Stimulated activated effector memory CD8-positive, alpha-beta T cell treated with anti-CD3 and anti-CD28 coated beads, Interleukin-12 subunit alpha, Interleukin-12 subunit beta, amount 100 ng/mL, for 72 hours (primary cell): ENCODE results near the gene SYTL3.
A peak's percentile ranks its signal among the peaks of the same experiment; 100 is the strongest.
"Not testable (repeated sequence)": the region's sequence is repeated elsewhere in the genome, so short reads cannot be mapped to it uniquely, and the experiment has no call there.

ENCODE experiments used
- ATAC-seq: fragments of 150-1000 bp; cut with Tn5 transposase; 2 replicates; pipeline ENCODE4 v1.10.0; 2021
- DNase-seq, 2 donors: peaks; one replicate each; pipeline ENCODE4 v3.0.0; 2021 to 2022; ENCODE audit warnings: low spot score in 2 of 2
- H3K27ac Mint-ChIP-seq: one replicate; pipeline ENCODE4 v1.8.0; 2022; ENCODE audit warnings: mild to moderate bottlenecking, mixed read lengths
- H3K36me3 Mint-ChIP-seq: one replicate; pipeline ENCODE4 v1.8.0; 2022; ENCODE audit warnings: mild to moderate bottlenecking, mixed read lengths
- H3K4me1 Mint-ChIP-seq: one replicate; pipeline ENCODE4 v1.8.0; 2022; ENCODE audit warnings: mixed read lengths
- H3K4me3 Mint-ChIP-seq: one replicate; pipeline ENCODE4 v1.8.0; 2022; ENCODE audit warnings: mild to moderate bottlenecking, mixed read lengths
- H3K9me3 Mint-ChIP-seq: one replicate; pipeline ENCODE4 v1.8.0; 2022; ENCODE audit warnings: mixed read lengths

SYTL3 gene

GRCh38 chr6:158680015-158680414, 30.2 kb downstream of the SYTL3 start:
- peaks cover 53% of the 10 kb centered on the region for H3K4me1 Mint-ChIP-seq

GRCh38 chr6:158680481-158680880, 30.6 kb downstream of the SYTL3 start:
- H3K27ac Mint-ChIP-seq = no peak overlapping the region
- DNase-seq (no peak), ATAC-seq (no peak)
- peaks cover 100% of the 10 kb centered on the region for H3K36me3 Mint-ChIP-seq
- H3K4me3 Mint-ChIP-seq = no peak overlapping the region
- H3K9me3 Mint-ChIP-seq = no peaks in the 10 kb centered on the region
- H3K4me1 Mint-ChIP-seq = peaks cover 55% of the 10 kb centered on the region

More at GRCh38 chr6:158680015-158680414, 30.2 kb downstream of the SYTL3 start:
- no peak overlapping the region for H3K4me3 Mint-ChIP-seq
- no peaks in the 10 kb centered on the region for H3K9me3 Mint-ChIP-seq
- DNase-seq (no peak), ATAC-seq (no peak)
- peaks cover 100% of the 10 kb centered on the region for H3K36me3 Mint-ChIP-seq
- no peak overlapping the region for H3K27ac Mint-ChIP-seq

GRCh38 chr6:158684311-158684710, 34.5 kb downstream of the SYTL3 start:
- H3K27ac Mint-ChIP-seq = peak overlapping the region; percentile 60
- H3K4me1 Mint-ChIP-seq = peaks cover 75% of the 10 kb centered on the region
- no peaks in the 10 kb centered on the region for H3K9me3 Mint-ChIP-seq
- peaks cover 100% of the 10 kb centered on the region for H3K36me3 Mint-ChIP-seq
- H3K4me3 Mint-ChIP-seq = peak overlapping the region; percentile 1
- no peak for DNase-seq
- no peak for ATAC-seq

GRCh38 chr6:158684745-158685324, 35.0 kb downstream of the SYTL3 start:
- Mint-ChIP-seq H3K36me3 (peaks cover 100% of the 10 kb centered on the region), H3K4me3 (no peak overlapping the region), H3K27ac (peak overlapping the region; percentile 60), H3K4me1 (peaks cover 76% of the 10 kb centered on the region), H3K9me3 (no peaks in the 10 kb centered on the region)
- DNase-seq = no peak
- no peak for ATAC-seq

DNA sequence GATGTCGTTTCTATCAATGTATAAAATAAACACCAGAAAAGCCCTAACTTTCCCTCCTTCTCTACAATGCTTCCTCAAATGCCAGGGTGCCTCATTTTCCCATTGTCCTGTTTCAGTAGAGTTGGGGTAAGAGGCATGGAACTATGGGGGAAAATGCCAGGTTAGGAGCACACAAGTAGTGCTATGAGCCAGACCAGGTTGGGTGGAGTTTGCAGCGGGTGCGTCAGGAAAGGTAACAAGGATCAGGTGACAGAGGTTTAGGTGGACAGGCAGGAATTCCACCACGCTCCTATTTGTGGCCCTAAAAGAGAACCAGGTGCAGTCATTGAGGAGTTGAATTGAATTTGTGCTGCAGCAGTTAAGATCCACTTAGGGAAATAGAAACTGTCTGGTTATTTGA, 36.5 kb downstream of the SYTL3 start:
- H3K36me3 Mint-ChIP-seq = peaks cover 100% of the 10 kb centered on the region

GRCh38 chr6:158686791-158687381, 37.0 kb downstream of the SYTL3 start:
- ATAC-seq = peak; percentile 93
- peaks cover 100% of the 10 kb centered on the region for H3K36me3 Mint-ChIP-seq

More for the DNA sequence above, 36.5 kb downstream of the SYTL3 start:
- Mint-ChIP-seq H3K27ac (peak overlapping the region; percentile 76), H3K4me3 (peak overlapping the region; percentile 16), H3K4me1 (peaks cover 76% of the 10 kb centered on the region), H3K9me3 (no peaks in the 10 kb centered on the region)
- no peak for DNase-seq
- no peak for ATAC-seq

GRCh38 chr6:158687506-158687905, 37.7 kb downstream of the SYTL3 start:
- Mint-ChIP-seq H3K36me3 (peaks cover 100% of the 10 kb centered on the region), H3K4me1 (peaks cover 69% of the 10 kb centered on the region), H3K9me3 (no peaks in the 10 kb centered on the region), H3K4me3 (peak overlapping the region; percentile 16), H3K27ac (peak overlapping the region; percentile 76)
- ATAC-seq = no peak
- DNase-seq = no peak

More at GRCh38 chr6:158686791-158687381, 37.0 kb downstream of the SYTL3 start:
- no peak for DNase-seq
- Mint-ChIP-seq H3K4me3 (peak overlapping the region; percentile 16), H3K27ac (peak overlapping the region; percentile 76), H3K9me3 (no peaks in the 10 kb centered on the region), H3K4me1 (peaks cover 70% of the 10 kb centered on the region)

- no peak for DNase-seq
Observed at GRCh38 chr6:158688860-158689259, 39.0 kb downstream of the SYTL3 start.

GRCh38 chr6:158694913-158695312, 45.1 kb downstream of the SYTL3 start:
- Mint-ChIP-seq H3K4me1 (peaks cover 25% of the 10 kb centered on the region), H3K36me3 (peaks cover 100% of the 10 kb centered on the region), H3K27ac (no peak overlapping the region), H3K4me3 (no peak overlapping the region), H3K9me3 (no peaks in the 10 kb centered on the region)
- no peak for ATAC-seq
- DNase-seq = no peak

More at GRCh38 chr6:158688860-158689259, 39.0 kb downstream of the SYTL3 start:
- Mint-ChIP-seq H3K4me3 (no peak overlapping the region), H3K36me3 (peaks cover 100% of the 10 kb centered on the region), H3K4me1 (peaks cover 55% of the 10 kb centered on the region), H3K9me3 (no peaks in the 10 kb centered on the region), H3K27ac (peak overlapping the region; percentile 40)
- ATAC-seq = peak; percentile 44

DNA sequence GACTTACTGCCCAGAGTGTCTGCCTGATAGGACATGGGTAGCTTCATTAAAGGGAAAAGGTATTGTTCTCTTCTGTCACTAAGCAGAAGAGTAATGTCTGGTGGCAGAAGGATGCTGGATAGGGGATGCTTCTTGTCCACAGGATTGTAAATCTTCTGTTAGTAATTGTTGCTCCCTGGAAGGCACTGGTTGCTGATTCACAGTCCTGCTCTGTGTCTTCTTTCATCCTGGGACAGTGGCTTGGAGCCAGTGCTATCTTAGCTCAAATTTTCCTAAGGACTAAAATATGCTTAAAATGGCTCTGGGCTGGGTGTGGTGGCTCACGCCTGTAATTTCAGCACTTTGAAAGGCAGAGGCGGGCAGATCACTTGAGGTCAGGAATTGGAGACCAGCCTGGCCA, 48.0 kb downstream of the SYTL3 start:
- H3K4me1 Mint-ChIP-seq = peaks cover 38% of the 10 kb centered on the region
- no peak for DNase-seq
- peaks cover 100% of the 10 kb centered on the region for H3K36me3 Mint-ChIP-seq
- H3K4me3 Mint-ChIP-seq = no peak overlapping the region
- H3K9me3 Mint-ChIP-seq = no peaks in the 10 kb centered on the region
- no peak overlapping the region for H3K27ac Mint-ChIP-seq
- no peak for ATAC-seq

DNA sequence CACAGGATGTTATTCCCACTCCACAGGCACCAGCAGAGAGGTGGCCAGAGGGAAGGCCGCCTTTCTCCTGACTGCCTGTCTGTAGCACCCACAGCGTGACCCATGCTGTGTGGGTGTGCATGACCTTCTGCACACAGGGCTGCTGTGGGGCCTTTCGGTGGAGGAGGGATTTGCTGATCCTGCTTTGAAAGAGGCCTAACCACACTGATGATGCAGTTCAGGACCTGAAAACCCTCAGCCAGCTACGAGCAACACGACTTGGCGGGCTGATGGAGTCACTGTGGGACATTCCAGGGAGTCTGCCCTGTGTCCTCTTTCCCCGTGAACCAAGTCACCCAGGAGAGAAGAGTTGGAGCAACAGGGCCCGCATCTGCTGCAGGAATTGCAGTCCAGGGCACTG, 49.1 kb downstream of the SYTL3 start:
- ATAC-seq = peak; percentile 94
- Mint-ChIP-seq H3K9me3 (no peaks in the 10 kb centered on the region), H3K36me3 (peaks cover 100% of the 10 kb centered on the region), H3K27ac (no peak overlapping the region), H3K4me3 (no peak overlapping the region), H3K4me1 (peaks cover 46% of the 10 kb centered on the region)
- DNase-seq = no peak

- DNase-seq, H3K4me3 Mint-ChIP-seq, H3K9me3 Mint-ChIP-seq, ATAC-seq: not testable (repeated sequence)
- peaks cover 97% of the 10 kb centered on the region for H3K36me3 Mint-ChIP-seq
- H3K27ac Mint-ChIP-seq = peak overlapping the region; percentile 92
- H3K4me1 Mint-ChIP-seq = peaks cover 55% of the 10 kb centered on the region
Observed at GRCh38 chr6:158701268-158701667, 51.4 kb downstream of the SYTL3 start.

DNA sequence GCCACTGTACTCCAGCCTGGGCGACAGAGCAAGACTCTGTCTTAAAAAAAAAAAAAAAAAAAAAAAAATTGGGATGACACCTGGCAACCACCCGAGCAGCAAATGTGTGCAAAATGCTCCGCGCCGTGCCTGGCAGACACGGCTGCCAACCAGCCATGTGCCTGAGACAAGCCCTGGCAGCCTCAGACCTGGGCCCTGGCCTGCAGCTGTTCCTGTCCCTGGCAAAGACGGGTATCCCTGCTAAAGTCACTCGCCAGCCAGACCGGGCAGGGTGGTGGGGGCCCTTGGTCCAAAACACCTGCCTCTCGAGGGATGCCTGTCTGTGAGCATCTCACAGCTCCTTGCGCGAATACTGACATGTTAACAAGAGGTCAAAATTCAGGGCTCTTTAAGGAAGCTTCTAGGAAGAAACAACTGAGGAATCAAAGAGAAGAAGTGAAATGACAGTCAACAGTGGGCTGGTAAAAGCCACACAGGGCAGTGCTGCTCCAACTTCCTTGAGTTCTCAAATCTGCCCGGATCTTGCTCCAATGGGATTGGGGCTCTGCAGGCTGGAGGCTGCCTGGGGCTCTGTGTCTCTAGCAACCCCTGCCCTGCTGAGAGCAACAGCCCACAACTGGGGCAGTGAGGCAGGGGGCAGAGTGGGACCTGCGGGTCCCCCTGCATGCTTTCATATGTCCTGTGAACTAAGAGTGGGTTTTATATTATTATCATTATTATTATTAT, 53.4 kb downstream of the SYTL3 start:
- DNase-seq (no peak), ATAC-seq (no peak)
- peak overlapping the region; percentile 82 for H3K27ac Mint-ChIP-seq
- H3K9me3 Mint-ChIP-seq = no peaks in the 10 kb centered on the region
- H3K36me3 Mint-ChIP-seq = peaks cover 97% of the 10 kb centered on the region
- peak overlapping the region; percentile 19 for H3K4me3 Mint-ChIP-seq
- peaks cover 44% of the 10 kb centered on the region for H3K4me1 Mint-ChIP-seq

DNA sequence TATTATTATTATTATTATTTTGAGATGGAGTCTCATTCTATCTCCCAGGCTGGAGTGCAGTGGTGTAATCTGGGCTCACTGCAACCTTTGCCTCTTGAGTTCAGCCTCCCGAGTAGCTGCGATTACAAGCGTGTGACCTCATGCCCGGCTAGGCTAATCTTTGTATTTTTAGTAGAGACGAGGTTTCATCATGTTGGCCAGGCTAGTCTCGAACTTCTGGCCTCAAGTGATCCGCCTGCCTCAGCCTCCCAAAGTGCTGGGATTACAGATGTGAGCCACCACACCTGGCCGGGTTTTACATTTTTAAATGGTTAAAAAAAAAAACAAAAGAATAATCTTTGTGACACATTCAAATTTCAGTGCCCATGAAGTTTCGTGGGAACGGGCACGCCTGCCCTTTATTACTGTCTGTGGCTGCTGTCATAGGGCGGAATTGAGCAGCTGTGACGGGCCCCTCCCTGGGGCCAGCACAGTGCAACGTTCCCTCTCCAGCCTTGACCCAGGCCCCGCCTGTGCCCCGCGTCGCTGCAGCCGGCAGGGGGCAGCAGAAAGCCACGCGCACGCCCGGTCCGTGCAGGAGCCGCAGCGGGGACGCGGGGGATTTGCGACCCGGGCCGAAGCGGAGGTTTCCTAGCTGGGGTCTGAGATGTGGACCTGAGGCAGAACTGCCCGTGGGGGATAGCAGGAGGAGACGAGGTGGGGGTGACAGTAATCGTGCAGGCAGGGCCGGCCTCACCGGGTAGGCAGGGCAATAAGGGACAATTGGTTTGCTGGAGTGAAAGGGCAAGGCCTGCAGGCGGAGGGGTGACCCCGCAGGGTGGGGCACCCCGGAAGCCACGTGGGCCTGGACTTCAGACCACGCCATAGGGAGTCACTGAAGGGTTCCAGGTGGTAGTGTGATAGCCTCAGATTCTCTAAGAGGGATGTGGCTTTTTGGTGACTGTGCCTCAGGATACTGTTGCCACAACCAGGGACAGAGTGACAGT, 54.3 kb downstream of the SYTL3 start:
- H3K36me3 Mint-ChIP-seq = peaks cover 97% of the 10 kb centered on the region
- H3K4me3 Mint-ChIP-seq = peak overlapping the region; percentile 19
- peak; percentile 68 to 86 for DNase-seq
- ATAC-seq = peak; percentile 93
- no peaks in the 10 kb centered on the region for H3K9me3 Mint-ChIP-seq
- peak overlapping the region; percentile 90 for H3K27ac Mint-ChIP-seq
- H3K4me1 Mint-ChIP-seq = peaks cover 42% of the 10 kb centered on the region
